A549 (cell line): ENCODE measurements around the gene MAN2A2. TPM values are rescaled to one million over a fixed set of nuclear protein-coding genes. Genes with fewer than 3 reads are reported as not detected.

Source experiments
- ATAC-seq, 2 experiments: fragments of 200-7000 bp in 1 of 2; fragments of >200 bp in 1 of 2; cut with Nextera tagmentation in 1 of 2; cut with Tn5 transposase in 1 of 2; 3 replicates each; pipeline versions ENCODE4 v1.8.0 to v1.9.1; 2018 to 2020; ENCODE audit warnings: mild to moderate bottlenecking in 1 of 2, moderate library complexity in 1 of 2
- CTCF ChIA-PET: fragments of 300-600 bp; sonication (Branson Sonifier 250); formaldehyde crosslinking; extraction: SDS; loops from one replicate; lab custom pipeline; 2021; ENCODE audit warnings: antibody characterized with exemption, inconsistent platforms; lab: Yijun Ruan, JAX
- POLR2A ChIA-PET: fragments of 350-600 bp; formaldehyde crosslinking; extraction: SDS; loops from one replicate; lab custom pipeline; 2021; ENCODE audit warnings: antibody characterized with exemption, inconsistent platforms; lab: Yijun Ruan, JAX
- DNase-seq, 2 experiments: peaks; one replicate each; pipeline versions ENCODE4 v3.0.0 to v3.0.0-alpha.2; 2011 to 2016; ENCODE audit warnings: low read depth in 1 of 2, low spot score in 1 of 2
- FAIRE-seq: peaks from 2 replicates; lab custom pipeline; 2011; peaks lifted over from hg19 to GRCh38; lab: Jason Lieb, UNC
- H3K27ac ChIP-seq, 2 experiments: fragments of >200 bp; sonication (Bioruptor Twin); formaldehyde crosslinking; 3 replicates each; pipeline ENCODE4 v1.5.1; 2016 to 2017
- H3K4me1 ChIP-seq: fragments of >200 bp; sonication (Bioruptor Twin); formaldehyde crosslinking; 3 replicates; pipeline ENCODE4 v1.6.1; 2016
- H3K4me2 ChIP-seq: fragments of >200 bp; sonication (Bioruptor Twin); formaldehyde crosslinking; 3 replicates; pipeline ENCODE4 v1.6.1; 2016
- H3K4me3 ChIP-seq: fragments of >200 bp; sonication (Bioruptor Twin); formaldehyde crosslinking; 3 replicates; pipeline ENCODE4 v1.5.1; 2016
- H3K9me3 ChIP-seq: fragments of >200 bp; sonication (Bioruptor Twin); formaldehyde crosslinking; 3 replicates; pipeline ENCODE4 v1.6.1; 2016
- CBX2 ChIP-seq: fragments of 200-600 bp; sonication (generic); IDR thresholded peaks from 2 replicates; pipeline ENCODE4 v1.6.1; 2016; ENCODE audit warnings: low read depth, mild to moderate bottlenecking, borderline replicate concordance
- CBX8 ChIP-seq: fragments of 200-600 bp; sonication (generic); IDR thresholded peaks from 2 replicates; pipeline ENCODE4 v1.6.1; 2016
- CHD4 ChIP-seq: fragments of 200-600 bp; sonication (generic); IDR thresholded peaks from 2 replicates; pipeline ENCODE4 v1.6.1; 2016; ENCODE audit warnings: antibody characterized with exemption, mild to moderate bottlenecking, borderline replicate concordance
- CTCF ChIP-seq: fragments of >200 bp; sonication (Bioruptor Twin); formaldehyde crosslinking; IDR thresholded peaks from 3 replicates; pipeline ENCODE4 v1.5.1; 2016
- E2F6 ChIP-seq: IDR thresholded peaks from 2 replicates; pipeline ENCODE4 v1.6.1; 2012; ENCODE audit warnings: low read depth, borderline replicate concordance
- EHF ChIP-seq: fragments of 250-450 bp; sonication (Bioruptor Pico); IDR thresholded peaks from 2 replicates; pipeline ENCODE4 v1.5.0; 2020; ENCODE audit warnings: mild to moderate bottlenecking
- EHMT2 ChIP-seq: fragments of 200-600 bp; sonication (generic); IDR thresholded peaks from 2 replicates; pipeline ENCODE4 v1.6.1; 2016; ENCODE audit warnings: antibody characterized with exemption, low read depth, mild to moderate bottlenecking, moderate library complexity
- ELK1 ChIP-seq: fragments of 150-350 bp; IDR thresholded peaks from 2 replicates; pipeline ENCODE4 v1.6.1; 2014; ENCODE audit warnings: low read depth, mild to moderate bottlenecking, low read length
- EP300 ChIP-seq, 2 experiments: fragments of >200 bp; sonication (Bioruptor Twin); formaldehyde crosslinking; IDR thresholded peaks; 2 replicates in 1 of 2; 3 replicates in 1 of 2; pipeline ENCODE4 v1.6.1; 2016 to 2017
- FOXS1 ChIP-seq: fragments of 250-450 bp; sonication (Bioruptor Pico); IDR thresholded peaks from 2 replicates; pipeline ENCODE4 v1.5.0; 2020; ENCODE audit warnings: mild to moderate bottlenecking, moderate library complexity
- GATA3 ChIP-seq: IDR thresholded peaks from 2 replicates; pipeline ENCODE4 v1.6.1; 2012; ENCODE audit warnings: borderline replicate concordance
- HES2 ChIP-seq: fragments of >200 bp; sonication (Bioruptor Twin); formaldehyde crosslinking; IDR thresholded peaks from 2 replicates; pipeline ENCODE4 v1.6.1; 2016
- HMGXB4 ChIP-seq: fragments of 250-450 bp; sonication (Bioruptor Pico); IDR thresholded peaks from 2 replicates; pipeline ENCODE4 v1.5.0; 2021; ENCODE audit warnings: mild to moderate bottlenecking, moderate library complexity, borderline replicate concordance
- HOXA7 ChIP-seq: fragments of 250-450 bp; sonication (Bioruptor Pico); IDR thresholded peaks from 2 replicates; pipeline ENCODE4 v1.5.0; 2020; ENCODE audit warnings: mild to moderate bottlenecking, moderate library complexity
- HOXB5 ChIP-seq: fragments of 250-450 bp; sonication (Bioruptor Pico); IDR thresholded peaks from 2 replicates; pipeline ENCODE4 v1.5.0; 2020; ENCODE audit warnings: mild to moderate bottlenecking, moderate library complexity
- JUN ChIP-seq, 2 experiments: fragments of >200 bp; sonication (Bioruptor Twin); formaldehyde crosslinking; IDR thresholded peaks; 2 replicates in 1 of 2; 3 replicates in 1 of 2; pipeline ENCODE4 v1.6.1; 2016 to 2017
- JUNB ChIP-seq: fragments of >200 bp; sonication (Bioruptor Twin); formaldehyde crosslinking; IDR thresholded peaks from 2 replicates; pipeline ENCODE4 v1.6.1; 2016
- KDM1A ChIP-seq: fragments of 200-600 bp; sonication (generic); IDR thresholded peaks from 2 replicates; pipeline ENCODE4 v1.6.1; 2016; ENCODE audit warnings: low read depth, mild to moderate bottlenecking
- KDM5A ChIP-seq: fragments of 200-600 bp; sonication (generic); IDR thresholded peaks from 2 replicates; pipeline ENCODE4 v1.6.1; 2016; ENCODE audit warnings: antibody characterized with exemption, mild to moderate bottlenecking
- MAFK ChIP-seq: fragments of 450-650 bp; IDR thresholded peaks from 2 replicates; pipeline ENCODE4 v1.6.1; 2014; ENCODE audit not compliant: partially characterized antibody
- MAX ChIP-seq: IDR thresholded peaks from 2 replicates; pipeline ENCODE4 v1.6.1; 2012
- MYC ChIP-seq: IDR thresholded peaks from 2 replicates; pipeline ENCODE4 v1.6.1; 2012; ENCODE audit warnings: mild to moderate bottlenecking, inconsistent platforms, low read length, improper control_type of control experiment, borderline replicate concordance
- NFE2L2 ChIP-seq: fragments of 150-350 bp; conservative IDR thresholded peaks from 2 replicates; pipeline ENCODE4 v1.6.1; 2014; ENCODE audit warnings: low read length
- NPAS2 ChIP-seq: fragments of 250-450 bp; sonication (Bioruptor Pico); IDR thresholded peaks from 2 replicates; pipeline ENCODE4 v1.8.0; 2022; ENCODE audit warnings: mild to moderate bottlenecking, moderate library complexity, borderline replicate concordance
- POLR2A ChIP-seq: IDR thresholded peaks from 2 replicates; pipeline ENCODE4 v1.6.1; 2012; ENCODE audit warnings: mild to moderate bottlenecking, low read length
- POLR2AphosphoS2 ChIP-seq: conservative IDR thresholded peaks from 2 replicates; pipeline ENCODE4 v1.6.1; 2012; ENCODE audit warnings: low read length, improper control_type of control experiment, inconsistent platforms
- RAD21 ChIP-seq, 2 experiments: fragments of >200 bp in 1 of 2; sonication (Bioruptor Twin) in 1 of 2; formaldehyde crosslinking in 1 of 2; IDR thresholded peaks in 1 of 2; conservative IDR thresholded peaks in 1 of 2; 2 replicates in 1 of 2; 3 replicates in 1 of 2; pipeline ENCODE4 v1.6.1; 2012 to 2018; ENCODE audit warnings: inconsistent platforms in 1 of 2
- RARB ChIP-seq: fragments of 250-450 bp; sonication (Bioruptor Pico); IDR thresholded peaks from 2 replicates; pipeline ENCODE4 v1.8.0; 2021; ENCODE audit warnings: mild to moderate bottlenecking, moderate library complexity
- RCOR1 ChIP-seq: fragments of 150-350 bp; IDR thresholded peaks from 2 replicates; pipeline ENCODE4 v1.6.1; 2014; ENCODE audit warnings: antibody characterized with exemption, low read length, low read depth
- RFX5 ChIP-seq: fragments of 450-650 bp; IDR thresholded peaks from 2 replicates; pipeline ENCODE4 v1.7.1; 2014; ENCODE audit warnings: antibody characterized with exemption, mild to moderate bottlenecking, moderate library complexity
- RNF2 ChIP-seq: fragments of 200-600 bp; sonication (generic); IDR thresholded peaks from 2 replicates; pipeline ENCODE4 v1.6.1; 2016; ENCODE audit warnings: low read depth, mild to moderate bottlenecking, antibody characterized with exemption, moderate library complexity, borderline replicate concordance
- SMC3 ChIP-seq: fragments of >200 bp; sonication (Bioruptor Twin); formaldehyde crosslinking; IDR thresholded peaks from 3 replicates; pipeline ENCODE4 v1.6.1; 2018; ENCODE audit warnings: inconsistent platforms
- TP53 ChIP-seq: fragments of 250-450 bp; sonication (Bioruptor Pico); IDR thresholded peaks from 2 replicates; pipeline ENCODE4 v1.5.0; 2021; ENCODE audit warnings: mild to moderate bottlenecking, moderate library complexity
- USF2 ChIP-seq: fragments of 450-650 bp; IDR thresholded peaks from 2 replicates; pipeline ENCODE4 v1.6.1; 2014; ENCODE audit warnings: antibody characterized with exemption
- ZNF302 ChIP-seq: fragments of 250-450 bp; sonication (Bioruptor Pico); IDR thresholded peaks from 2 replicates; pipeline ENCODE4 v1.9.0; 2021; ENCODE audit warnings: inconsistent platforms, mild to moderate bottlenecking, moderate library complexity
- ZSCAN20 ChIP-seq: fragments of 250-450 bp; sonication (Bioruptor Pico); IDR thresholded peaks from 2 replicates; pipeline ENCODE4 v1.8.0; 2022; ENCODE audit warnings: mild to moderate bottlenecking, moderate library complexity
- WGBS: methylation state at CpG from one replicate; pipeline ENCODE4 v1.1.6; 2017; ENCODE audit errors: missing lambda C conversion rate; 5-methylcytosine and 5-hydroxymethylcytosine counted together
- polyA plus RNA-seq, 4 experiments: library from polyadenylated mRNA; depleted of rRNA in 3 of 4; stranded (reverse); fragments of >200 nt; fragmentation: RNase III in 1 of 4; extraction: RNeasy Plus Mini Kit Qiagen cat#74134 plus additional on column Dnase treatment in 1 of 4; gene quantifications; 2 replicates in 3 of 4; 3 replicates in 1 of 4; pipeline ENCODE4 v1.2.3, GENCODE V29; 2011 to 2017

MAN2A2 gene
- polyA plus RNA-seq, 2 of the 4 experiments (the other 2 are of a cell fraction): 22.0 to 32.6 TPM

GRCh38 chr15:90862964-90863778 is 39.9 kb upstream of the MAN2A2 start:
- ChIA-PET CTCF (interaction anchor here (1.0 to 6.8 kb wide), 7 partner anchors 8 to 215 kb away, joined by 3 to 59 read pairs (median 4); partner anchors contain the start of gene UNC45A), POLR2A (no interaction called here)
- peak overlapping the region; percentile 48 to 76 for H3K27ac ChIP-seq
- H3K9me3 ChIP-seq: no peaks in the 10 kb centered on the region
- H3K4me3 ChIP-seq: no peak overlapping the region
- ATAC-seq (peak; percentile 5 to 58), FAIRE-seq (no peak), DNase-seq (peak in 1 of 2 experiments; percentile 62)
- 74% methylated on average over 5 of the region's 5 CpGs for WGBS
- peaks cover 72% of the 10 kb centered on the region for H3K4me1 ChIP-seq
- H3K4me2 ChIP-seq: peak overlapping the region; percentile 44
- TF ChIP-seq HMGXB4 (CRISPR knock-in tag): no peak
- TF ChIP-seq RCOR1: no peak
- TF ChIP-seq EP300 (IDR thresholded peaks at IDR 0.05): peak; percentile 29; a peak in 1 of 5 replicates
- no peak for TF ChIP-seq TP53 (CRISPR knock-in tag)
- TF ChIP-seq CBX8: no peak
- TF ChIP-seq RFX5: no peak
- no peak for TF ChIP-seq FOXS1 (CRISPR knock-in tag)
- TF ChIP-seq JUNB: peak; percentile 25; the same call in 1 of the 2 replicates
- TF ChIP-seq HOXA7 (CRISPR knock-in tag): no peak
- TF ChIP-seq MAFK: no peak
- no peak for TF ChIP-seq CBX2
- TF ChIP-seq KDM1A: no peak
- no peak for TF ChIP-seq MYC
- TF ChIP-seq KDM5A: no peak
- no peak for TF ChIP-seq EHF
- no peak for TF ChIP-seq GATA3
- no peak for TF ChIP-seq JUN (IDR thresholded peaks at IDR 0.05)
- no peak for TF ChIP-seq POLR2AphosphoS2
- TF ChIP-seq USF2: no peak
- no peak for TF ChIP-seq NPAS2 (CRISPR knock-in tag)
- TF ChIP-seq HES2: peak; percentile 33; the same call in 1 of the 2 replicates
- TF ChIP-seq ZSCAN20 (CRISPR knock-in tag): no peak
- no peak for TF ChIP-seq NFE2L2
- peak; percentile 7; the same call in 1 of the 3 replicates for TF ChIP-seq SMC3
- TF ChIP-seq RNF2: no peak
- TF ChIP-seq CTCF: no peak
- TF ChIP-seq ELK1: no peak
- no peak for TF ChIP-seq EHMT2
- no peak for TF ChIP-seq MAX
- no peak for TF ChIP-seq HOXB5 (CRISPR knock-in tag)
- TF ChIP-seq ZNF302 (CRISPR knock-in tag): no peak
- TF ChIP-seq E2F6: no peak
- TF ChIP-seq RARB: no peak
- TF ChIP-seq CHD4: no peak
- no peak; a peak in 1 of 5 replicates for TF ChIP-seq RAD21 (conservative IDR thresholded peaks at IDR 0.05 in 1 of 2, IDR thresholded peaks at IDR 0.05 in 1 of 2)
- TF ChIP-seq POLR2A: no peak
